ENCODE results near the gene VWCE. TPM values are rescaled to one million over a fixed set of nuclear protein-coding genes. Genes with fewer than 3 reads are reported as not detected.

VWCE gene
- total and polyA plus RNA-seq, 9 of the 15 experiments (the other 6 are each of a cell fraction or from before 2014, with no cell fraction given): 0.06 to 1.6 (median 0.63) TPM; not detected in 1

GRCh38 chr11:61332797-61333549, 37.9 kb upstream of the VWCE start, which contains the start of the genes DDB1 and TKFC (continued):
- TF ChIP-seq NEUROD1 (IDR thresholded peaks at IDR 0.05; ENCODE audit: borderline replicate concordance, low read depth, low read length, partially characterized antibody): peak; percentile 40
- no peak for TF ChIP-seq ZFP36 (IDR thresholded peaks at IDR 0.05; ENCODE audit: low read depth, low read length, partially characterized antibody)
- no peak for TF ChIP-seq CLOCK (CRISPR knock-in tag; IDR thresholded peaks at IDR 0.05; ENCODE audit: borderline replicate concordance)
- peak; percentile 80 to 91 for TF ChIP-seq MNT (conservative IDR thresholded peaks at IDR 0.05)
- TF ChIP-seq KLF13 (tag; IDR thresholded peaks at IDR 0.05; ENCODE audit: borderline replicate concordance, low read depth): peak; percentile 58; the same call in 1 of the 2 replicates
- TF ChIP-seq MTF1 (CRISPR knock-in tag; IDR thresholded peaks at IDR 0.05; ENCODE audit: borderline replicate concordance): no peak
- TF ChIP-seq ZBTB2 (IDR thresholded peaks at IDR 0.05): 0 out of 2 replicates have a peak, but pooled peaks have one; percentile 10
- no peak for TF ChIP-seq DMBX1 (CRISPR knock-in tag; IDR thresholded peaks at IDR 0.05; ENCODE audit: borderline replicate concordance)
- TF ChIP-seq ZNF766 (CRISPR knock-in tag; conservative IDR thresholded peaks at IDR 0.05): 0 out of 2 replicates have a peak, but pooled peaks have one; percentile 42
- no peak for TF ChIP-seq PRMT5 (CRISPR knock-in tag; IDR thresholded peaks at IDR 0.05)
- TF ChIP-seq TCFL5 (CRISPR knock-in tag; conservative IDR thresholded peaks at IDR 0.05): no peak
- 0 out of 2 replicates have a peak, but pooled peaks have one; percentile 23 for TF ChIP-seq TRIM28 (IDR thresholded peaks at IDR 0.05)
- TF ChIP-seq POLR2A (conservative IDR thresholded peaks at IDR 0.05): peak; percentile 92
- TF ChIP-seq ZNF316 (IDR thresholded peaks at IDR 0.05): no peak
- peak; percentile 89; the same call in 1 of the 2 replicates for TF ChIP-seq KAT7 (CRISPR knock-in tag; IDR thresholded peaks at IDR 0.05; ENCODE audit: borderline replicate concordance)
- TF ChIP-seq E2F8 (IDR thresholded peaks at IDR 0.05; ENCODE audit: low read depth, partially characterized antibody): peak; percentile 19
